NCI-H1694 treated with DMSO at 0.1 percent for 48 hours (cell line): Measurements from ENCODE around the gene HTT.

Experiments
- DNase-seq: peaks from one replicate; lab custom pipeline; 2025; lab: John Stamatoyannopoulos, UW

Gene HTT

GRCh38 chr4:3248811-3249661, 174.6 kb downstream of the HTT start, which contains the start of gene MSANTD1:
Gene MSANTD1 (plus strand): TSS chr4:3249159. CDS start chr4:3249223, 64 bp downstream.
- DNase-seq = no peak

DNA sequence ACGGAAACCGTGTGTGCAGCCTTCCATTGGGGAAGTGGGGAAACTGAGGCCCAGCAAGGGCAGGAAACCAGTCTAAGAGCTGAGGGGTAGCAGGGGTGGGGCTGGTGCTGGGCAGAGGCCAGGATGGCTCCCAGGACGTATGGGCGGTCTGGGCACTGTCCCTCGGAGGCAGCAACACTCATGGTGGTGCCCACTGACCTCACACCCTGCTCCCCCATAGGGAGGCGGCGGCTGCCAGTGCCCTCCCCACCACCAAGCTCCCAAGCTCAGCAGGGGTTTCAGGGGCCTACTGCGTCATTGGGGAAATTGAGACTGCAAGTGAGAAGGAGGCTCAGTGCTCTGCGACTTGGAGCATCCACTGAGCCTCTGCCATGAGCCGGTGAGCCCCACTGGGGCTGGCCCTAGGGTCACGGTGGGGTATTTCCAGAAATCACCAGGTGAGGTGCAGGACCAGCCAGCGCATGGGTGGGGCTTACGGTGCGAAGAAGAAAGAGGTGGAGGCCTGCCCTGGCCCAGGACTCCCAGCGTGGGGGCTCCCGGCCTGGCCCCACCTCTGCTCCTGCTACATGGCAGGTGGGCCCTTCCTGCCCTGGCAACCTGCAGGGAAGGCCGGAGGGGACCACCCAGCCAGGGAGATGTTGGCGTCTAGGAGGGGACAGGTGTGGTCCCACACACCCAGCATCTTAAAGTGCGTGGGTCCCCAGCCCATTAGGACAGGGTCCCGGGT, 175.4 kb downstream of the HTT start:
- no peak for DNase-seq

DNA sequence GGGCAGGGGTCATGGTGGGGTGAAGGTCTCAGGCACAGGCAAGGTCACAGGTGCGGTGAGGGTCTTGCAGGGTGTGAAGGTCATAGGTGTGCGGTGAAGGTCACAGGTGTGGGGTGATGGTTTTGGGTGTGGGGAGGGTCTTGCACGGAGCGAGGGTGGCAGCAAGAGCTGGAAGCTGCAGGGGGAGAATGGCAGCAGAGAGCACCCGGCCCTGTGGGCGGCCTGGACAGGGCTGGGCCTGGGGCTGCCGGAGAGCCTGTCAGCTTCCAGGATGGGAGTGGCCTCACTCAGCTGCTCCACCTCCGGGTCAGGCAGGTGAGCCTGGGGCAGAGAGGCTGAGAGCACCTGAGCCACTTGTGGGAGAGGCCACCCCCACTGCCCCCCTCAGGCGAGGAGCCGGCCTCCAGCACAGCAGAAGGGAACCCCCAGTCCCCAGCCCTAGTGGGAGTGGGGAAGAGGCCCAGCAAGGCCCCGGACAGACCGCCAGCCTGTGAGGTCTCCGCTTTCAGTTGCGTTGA, 176.0 kb downstream of the HTT start:
- no peak for DNase-seq

DNA sequence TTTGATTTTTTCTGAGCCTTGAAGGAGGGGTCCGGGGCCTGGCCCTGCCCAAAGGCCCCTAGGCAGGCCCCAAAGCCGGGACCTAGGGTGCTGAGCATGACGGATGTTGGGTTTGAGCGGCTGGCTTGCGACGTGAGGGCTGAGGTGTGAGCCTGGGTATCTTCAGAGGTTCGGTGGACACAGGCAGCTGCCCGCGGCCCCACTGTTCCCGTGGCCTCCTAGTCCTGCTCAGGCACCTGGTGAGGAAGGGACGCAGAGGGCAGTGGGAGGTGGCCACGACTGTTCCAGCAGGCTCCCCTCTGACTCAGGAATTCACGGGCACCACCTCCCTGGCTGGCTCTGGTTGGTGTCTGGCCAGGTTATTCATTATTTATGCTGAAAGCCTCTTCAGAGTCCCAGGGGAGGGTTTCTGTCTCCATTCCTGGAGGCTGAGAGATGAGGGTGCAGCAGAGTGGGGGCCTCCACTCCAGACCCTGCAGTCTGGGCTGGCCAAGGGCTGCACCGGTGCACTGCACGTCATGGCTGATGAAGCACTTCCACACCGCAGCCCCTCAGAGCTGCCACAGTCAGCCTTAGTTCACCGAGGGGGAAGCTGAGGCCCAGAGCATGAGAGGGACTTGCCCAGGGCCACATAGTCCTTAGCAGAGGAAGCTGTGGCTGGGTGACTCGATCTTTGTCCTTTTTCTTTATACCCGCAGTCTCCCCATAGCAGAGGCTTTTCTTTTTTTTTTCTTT, 176.6 kb downstream of the HTT start:
- no peak for DNase-seq

GRCh38 chr4:3251691-3252479, 177.4 kb downstream of the HTT start:
- DNase-seq = no peak

DNA sequence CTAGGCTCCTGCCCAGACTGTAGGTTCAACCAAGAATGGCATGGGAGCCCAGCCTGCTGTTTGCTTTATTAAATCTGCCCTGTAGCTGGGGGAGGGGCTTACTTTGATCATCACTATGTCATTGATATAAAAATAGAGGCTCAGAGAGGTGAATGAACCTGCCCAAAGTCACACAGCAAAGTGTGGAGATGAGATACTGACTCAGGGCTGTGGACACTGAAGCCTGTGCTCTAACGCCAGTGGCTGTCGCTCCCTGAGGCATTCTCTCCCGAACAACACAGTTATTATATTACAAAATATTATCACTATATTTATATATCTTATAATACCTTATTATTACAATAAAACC, 178.0 kb downstream of the HTT start:
- DNase-seq = no peak

DNA sequence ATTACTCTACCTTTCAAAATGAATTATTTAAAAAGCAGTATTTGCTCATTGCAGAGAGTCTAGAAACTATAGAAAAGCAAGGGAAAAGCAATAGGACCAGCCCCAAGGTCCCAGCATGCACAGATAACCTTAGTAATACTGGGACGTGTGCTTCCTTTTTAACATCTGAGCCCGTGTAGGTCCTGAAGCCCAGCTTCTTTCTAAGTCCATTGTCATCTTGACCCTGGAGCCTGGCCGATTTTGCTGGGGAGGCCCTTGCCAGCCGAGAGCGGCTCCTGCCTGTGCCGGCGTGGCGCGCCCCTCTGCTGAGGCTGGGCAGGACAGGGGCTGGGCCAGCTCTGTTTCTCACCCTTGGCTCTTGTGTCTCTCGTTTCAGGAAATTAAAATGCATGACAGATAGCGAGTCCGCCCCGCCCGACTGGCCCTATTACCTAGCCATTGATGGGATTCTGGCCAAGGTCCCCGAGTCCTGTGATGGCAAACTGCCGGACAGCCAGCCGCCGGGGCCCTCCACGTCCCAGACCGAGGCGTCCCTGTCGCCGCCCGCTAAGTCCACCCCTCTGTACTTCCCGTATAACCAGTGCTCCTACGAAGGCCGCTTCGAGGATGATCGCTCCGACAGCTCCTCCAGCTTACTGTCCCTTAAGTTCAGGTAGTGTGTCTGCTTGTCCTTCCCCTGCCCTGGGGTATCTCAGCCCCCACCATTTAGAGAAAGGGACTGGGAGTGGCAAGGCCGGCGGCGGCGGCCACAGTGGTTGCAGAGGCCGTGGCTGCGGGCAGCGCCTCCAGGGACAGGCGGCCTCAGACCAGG, 178.6 kb downstream of the HTT start:
- DNase-seq = no peak

DNA sequence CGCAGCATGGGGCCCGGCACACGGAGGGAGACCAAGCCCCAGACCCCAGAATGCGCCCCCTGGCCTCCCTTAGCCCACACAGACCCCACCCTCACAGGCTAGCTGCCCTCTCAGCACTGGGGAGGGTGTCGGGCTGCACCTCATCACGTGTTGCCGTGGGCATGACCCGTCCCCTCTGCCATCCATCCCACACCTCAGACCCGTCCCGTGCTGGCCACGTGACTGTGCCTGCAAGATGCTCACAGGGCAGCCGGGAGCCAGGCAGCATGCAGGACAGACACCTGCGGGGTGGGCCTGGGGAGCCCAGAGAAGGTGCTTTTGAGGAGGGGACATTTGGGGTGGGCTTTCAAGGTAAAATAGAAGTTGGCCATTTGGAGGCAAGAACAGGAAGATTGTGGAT, 179.3 kb downstream of the HTT start:
- no peak for DNase-seq

GRCh38 chr4:3254302-3255131, 180.0 kb downstream of the HTT start:
- DNase-seq = no peak

- no peak for DNase-seq
Observed at GRCh38 chr4:3255611-3256186, 181.2 kb downstream of the HTT start.

DNA sequence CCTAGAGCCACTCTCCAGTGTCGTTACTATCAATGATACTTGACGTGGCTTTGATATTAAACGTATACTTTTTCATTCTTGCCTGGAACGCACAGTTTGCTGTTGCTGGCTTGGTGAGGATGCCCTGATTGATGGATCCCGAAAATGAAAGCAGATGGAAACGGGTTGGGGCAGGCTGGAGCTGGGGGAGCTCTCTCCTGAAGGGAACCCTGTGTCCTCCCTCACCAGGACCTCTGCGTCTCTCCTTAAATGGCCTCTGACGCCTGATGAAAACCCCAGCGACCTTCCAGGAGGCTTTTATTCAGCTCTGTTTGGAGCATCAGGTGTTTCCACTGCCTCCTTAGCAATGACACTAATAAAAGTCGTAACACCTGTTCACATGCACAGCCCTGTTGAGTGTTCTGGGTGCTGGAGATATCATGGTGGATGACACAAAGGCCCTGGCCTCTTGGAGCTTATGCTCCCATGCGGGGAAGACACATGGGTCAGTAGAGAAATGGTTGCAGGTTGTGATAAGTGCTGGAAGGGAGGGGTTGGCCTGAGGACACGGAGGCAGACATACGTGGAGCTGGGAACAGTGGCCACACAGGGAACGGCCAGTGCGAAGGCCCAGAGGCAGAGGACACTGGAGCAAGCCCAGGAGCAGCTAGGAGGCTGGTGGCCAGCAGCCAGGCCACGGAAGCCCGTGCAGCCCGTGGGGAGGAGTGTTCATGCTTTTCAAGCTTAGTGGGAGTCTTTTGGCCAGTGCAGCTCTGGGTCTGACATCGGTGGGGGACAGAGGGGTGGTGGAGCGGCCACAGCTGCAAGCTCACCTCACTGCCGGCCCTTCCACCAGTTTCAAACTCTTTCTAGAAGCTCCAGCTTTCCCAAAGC, 182.0 kb downstream of the HTT start:
- no peak for DNase-seq

GRCh38 chr4:3257103-3257555, 182.6 kb downstream of the HTT start:
- peak; percentile 26 for DNase-seq

DNA sequence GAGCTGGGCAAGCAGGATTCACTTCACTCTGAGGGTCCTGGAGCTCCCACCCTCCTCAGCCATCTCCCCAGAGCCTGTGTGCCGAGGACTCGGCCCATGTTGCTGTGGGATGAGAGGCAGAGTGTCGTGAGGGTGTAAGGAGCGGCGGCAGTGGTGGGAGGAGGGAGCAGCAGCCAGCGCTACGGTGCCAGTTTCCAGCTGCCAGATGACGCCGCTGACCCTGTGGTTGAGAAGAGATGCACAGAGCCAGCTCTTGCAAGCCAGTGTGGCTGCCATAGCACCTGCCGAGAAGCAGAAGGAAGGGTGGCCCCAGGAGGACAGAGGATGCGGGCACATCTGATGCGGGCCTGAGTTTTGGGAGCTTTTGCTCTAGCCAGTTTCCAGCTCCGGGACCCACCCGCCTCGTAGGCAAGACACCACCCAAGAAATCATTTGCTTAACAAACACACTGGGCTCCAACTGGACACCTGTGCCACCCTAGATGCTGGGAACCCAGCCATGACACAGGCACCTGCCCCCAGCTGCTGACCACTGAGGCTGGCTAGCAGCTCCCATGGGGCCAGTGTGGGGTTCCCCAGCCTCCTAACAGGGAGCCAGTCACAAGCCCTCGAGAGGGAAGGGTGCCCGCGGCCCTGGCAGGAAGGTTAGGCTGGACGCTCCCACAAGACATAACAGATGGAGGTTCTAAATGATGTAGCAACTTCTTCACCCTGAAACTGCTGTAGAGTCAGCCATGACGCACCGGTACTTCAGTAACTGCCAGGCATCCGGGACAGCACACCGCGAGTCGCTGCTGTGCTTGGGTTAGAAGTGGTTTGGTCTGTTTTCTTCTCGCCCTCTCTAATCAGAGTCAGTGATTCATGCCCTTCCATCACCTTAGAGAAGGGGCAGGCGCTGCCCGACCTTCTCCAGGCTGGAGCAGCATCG, 183.3 kb downstream of the HTT start:
- no peak for DNase-seq

- no peak for DNase-seq
Observed at GRCh38 chr4:3261411-3262207, 187.1 kb downstream of the HTT start.

- no peak for DNase-seq
Observed at GRCh38 chr4:3262208-3263052, 187.9 kb downstream of the HTT start.
